Measurements from ENCODE around the gene PGLYRP1.

The PGLYRP1 gene

DNA sequence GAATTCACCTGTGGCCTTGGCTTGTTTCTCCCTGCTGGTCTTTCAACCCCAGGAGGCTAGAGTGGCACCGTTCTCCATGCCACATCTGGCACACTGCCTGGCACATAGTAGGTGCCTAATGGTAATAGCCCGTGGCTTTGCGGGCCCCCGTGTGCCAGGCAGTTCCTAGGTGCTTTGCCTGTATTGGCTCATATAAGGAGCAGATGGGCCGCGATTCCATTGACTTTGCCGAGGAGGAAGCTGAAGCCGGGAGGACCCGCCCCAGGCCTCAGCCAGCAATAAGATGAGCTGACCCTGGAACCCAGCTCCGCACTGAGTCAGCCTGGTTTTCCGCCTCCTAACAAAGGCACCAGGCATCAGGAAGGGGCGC lies 807 bp downstream of the PGLYRP1 start:
- TF ChIP-seq, protein P1, sequence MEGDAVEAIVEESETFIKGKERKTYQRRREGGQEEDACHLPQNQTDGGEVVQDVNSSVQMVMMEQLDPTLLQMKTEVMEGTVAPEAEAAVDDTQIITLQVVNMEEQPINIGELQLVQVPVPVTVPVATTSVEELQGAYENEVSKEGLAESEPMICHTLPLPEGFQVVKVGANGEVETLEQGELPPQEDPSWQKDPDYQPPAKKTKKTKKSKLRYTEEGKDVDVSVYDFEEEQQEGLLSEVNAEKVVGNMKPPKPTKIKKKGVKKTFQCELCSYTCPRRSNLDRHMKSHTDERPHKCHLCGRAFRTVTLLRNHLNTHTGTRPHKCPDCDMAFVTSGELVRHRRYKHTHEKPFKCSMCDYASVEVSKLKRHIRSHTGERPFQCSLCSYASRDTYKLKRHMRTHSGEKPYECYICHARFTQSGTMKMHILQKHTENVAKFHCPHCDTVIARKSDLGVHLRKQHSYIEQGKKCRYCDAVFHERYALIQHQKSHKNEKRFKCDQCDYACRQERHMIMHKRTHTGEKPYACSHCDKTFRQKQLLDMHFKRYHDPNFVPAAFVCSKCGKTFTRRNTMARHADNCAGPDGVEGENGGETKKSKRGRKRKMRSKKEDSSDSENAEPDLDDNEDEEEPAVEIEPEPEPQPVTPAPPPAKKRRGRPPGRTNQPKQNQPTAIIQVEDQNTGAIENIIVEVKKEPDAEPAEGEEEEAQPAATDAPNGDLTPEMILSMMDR (IDR thresholded peaks at IDR 0.05; ENCODE audit: low read length, missing control alignments) = no peak
- no peak for DNase-seq (ENCODE audit: low read depth)
- H3K4me3 ChIP-seq (replicated peaks; ENCODE audit: low read depth, low read length) = no peak overlapping the region

DNA sequence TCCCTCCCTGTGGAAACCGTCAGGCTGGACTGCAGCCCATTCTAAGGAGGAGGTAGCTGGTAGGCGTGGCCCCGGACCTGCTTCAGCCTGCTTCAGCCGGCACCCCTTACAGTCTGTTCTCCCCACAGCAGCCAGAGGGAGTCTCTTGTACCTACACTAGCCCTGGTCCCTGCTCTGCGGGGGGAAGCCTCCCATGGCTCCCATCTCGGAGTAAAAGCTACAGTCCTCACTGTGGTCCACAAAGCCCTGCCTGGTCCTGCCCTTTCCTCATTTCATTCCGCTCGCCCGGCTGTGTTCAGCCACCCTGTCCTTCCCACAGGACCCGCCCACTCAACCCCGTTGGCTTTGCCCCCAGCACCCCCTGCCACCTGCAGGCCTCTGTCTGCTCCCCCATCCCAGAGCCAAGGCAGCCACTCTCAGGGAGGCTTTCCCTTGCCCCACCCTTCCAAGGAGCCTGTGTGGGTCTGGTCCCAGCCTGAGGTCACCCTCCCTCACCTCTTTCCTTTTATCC lies 1.3 kb downstream of the PGLYRP1 start:
- no peak for DNase-seq (ENCODE audit: low read depth)
- no peak overlapping the region for H3K4me3 ChIP-seq (replicated peaks; ENCODE audit: low read depth, low read length)
- TF ChIP-seq, protein P1 (IDR thresholded peaks at IDR 0.05; ENCODE audit: low read length, missing control alignments) = no peak

DNA sequence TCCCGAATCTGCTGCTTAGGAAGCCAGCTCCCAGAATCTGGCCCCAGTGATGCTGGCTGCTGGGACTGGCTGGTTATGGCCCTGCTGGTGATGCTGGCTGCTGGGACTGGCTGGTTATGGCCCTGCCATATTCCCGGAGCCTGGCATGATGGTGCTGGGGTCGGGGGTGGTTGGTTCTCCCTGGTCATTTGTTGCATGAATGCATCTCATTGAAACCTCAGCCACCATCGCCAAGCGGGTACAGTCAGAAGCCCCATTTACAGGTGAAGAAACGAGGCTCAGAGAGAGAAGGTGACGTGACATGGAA lies 2.1 kb downstream of the PGLYRP1 start:
- H3K4me3 ChIP-seq (replicated peaks; ENCODE audit: low read depth, low read length) = no peak overlapping the region
- TF ChIP-seq, protein P1 (IDR thresholded peaks at IDR 0.05; ENCODE audit: low read length, missing control alignments) = no peak
- no peak for DNase-seq (ENCODE audit: low read depth)

DNA sequence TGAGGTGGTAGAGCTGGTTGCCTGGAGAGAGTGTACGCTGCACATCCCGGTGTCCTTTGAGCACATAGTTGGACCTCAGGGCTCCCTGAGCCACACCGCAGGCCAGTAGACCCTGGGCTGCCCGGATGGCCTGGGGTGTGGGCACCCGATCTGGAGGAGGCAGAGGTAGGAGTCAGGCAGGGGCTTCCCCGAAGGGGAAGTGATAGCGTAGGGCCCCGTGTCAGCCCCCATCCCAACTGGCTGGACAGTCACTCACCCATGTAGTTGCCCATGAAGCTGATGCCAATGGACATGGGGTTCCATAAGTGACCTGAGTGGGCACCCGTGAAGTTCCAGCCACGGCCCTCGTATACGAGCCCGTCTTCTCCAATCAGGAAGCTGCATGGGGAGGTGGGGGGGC lies 3.6 kb downstream of the PGLYRP1 start:
- TF ChIP-seq, protein P1 (IDR thresholded peaks at IDR 0.05; ENCODE audit: low read length, missing control alignments) = no peak
- DNase-seq (ENCODE audit: low read depth) = no peak
- H3K4me3 ChIP-seq (replicated peaks; ENCODE audit: low read depth, low read length) = no peak overlapping the region

DNA sequence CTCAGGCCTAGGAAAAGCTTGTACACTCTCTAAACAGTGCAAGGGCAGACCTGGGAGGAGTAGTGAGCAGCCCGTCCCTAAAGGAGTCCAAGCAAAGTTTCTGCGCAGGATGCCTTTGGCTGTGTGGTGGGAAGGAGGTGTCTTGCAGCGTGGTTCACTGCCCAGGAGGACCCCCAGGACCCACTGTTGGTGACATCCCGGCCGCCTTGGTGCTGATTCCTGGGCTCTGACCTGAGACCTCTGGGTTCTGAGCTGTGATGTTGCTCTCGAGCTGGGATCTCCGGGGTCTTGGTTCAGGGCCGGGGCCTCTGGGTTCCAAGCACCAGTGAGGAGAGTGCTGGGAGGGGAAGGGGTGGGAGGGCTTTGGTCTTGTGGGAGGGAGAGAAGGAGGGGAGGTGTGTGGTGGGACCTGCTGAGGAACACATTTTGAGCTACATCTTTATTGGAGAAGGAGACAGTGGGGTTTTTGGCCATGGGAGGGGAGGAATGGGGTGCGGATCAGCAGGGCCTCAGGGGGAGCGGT lies 4.1 kb downstream of the PGLYRP1 start:
- no peak overlapping the region for H3K4me3 ChIP-seq (replicated peaks; ENCODE audit: low read depth, low read length)
- TF ChIP-seq, protein P1 (IDR thresholded peaks at IDR 0.05; ENCODE audit: low read length, missing control alignments) = no peak
- no peak for DNase-seq (ENCODE audit: low read depth)

DNA sequence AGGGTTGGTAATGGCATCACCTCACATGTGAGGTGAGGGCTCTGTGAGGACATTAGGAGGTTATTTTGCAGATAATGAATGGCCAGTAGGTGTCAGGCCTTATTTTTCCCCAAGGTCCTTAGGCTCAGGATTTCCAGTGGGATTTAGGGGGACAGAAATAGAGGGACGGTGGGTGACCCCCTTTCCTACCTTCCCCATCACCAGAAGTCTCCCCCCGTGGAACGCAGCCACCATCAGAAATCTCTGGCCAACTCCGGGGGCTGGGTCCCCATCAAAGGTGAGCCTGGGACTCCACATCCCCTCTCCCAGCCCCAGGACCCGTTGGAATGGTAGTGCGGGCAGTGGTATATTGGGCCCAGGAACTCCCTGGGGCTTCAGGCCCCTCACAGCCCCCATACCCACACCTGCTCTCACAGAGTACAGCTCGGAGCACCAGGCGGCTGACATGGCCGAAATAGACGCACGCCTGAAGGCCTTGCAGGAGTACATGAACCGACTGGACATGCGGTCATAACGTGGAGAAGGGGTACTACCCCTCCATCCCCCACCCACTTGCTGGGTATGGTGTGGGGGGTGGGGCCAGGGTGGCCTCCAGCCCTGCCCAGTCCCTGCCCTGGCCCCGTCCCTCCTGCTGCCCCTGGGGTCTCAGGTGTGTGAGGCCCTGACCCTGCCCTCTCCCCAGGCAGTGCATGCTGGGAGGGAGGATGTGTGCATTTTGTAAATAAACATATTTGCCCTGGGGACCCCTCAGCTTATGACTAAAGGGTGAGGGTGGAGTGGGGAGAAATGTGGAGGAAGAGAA lies 4.8 kb downstream of the PGLYRP1 start:
- H3K4me3 ChIP-seq (replicated peaks; ENCODE audit: low read depth, low read length) = no peak overlapping the region
- TF ChIP-seq, protein P1 (IDR thresholded peaks at IDR 0.05; ENCODE audit: low read length, missing control alignments) = no peak
- DNase-seq (ENCODE audit: low read depth) = no peak

DNA sequence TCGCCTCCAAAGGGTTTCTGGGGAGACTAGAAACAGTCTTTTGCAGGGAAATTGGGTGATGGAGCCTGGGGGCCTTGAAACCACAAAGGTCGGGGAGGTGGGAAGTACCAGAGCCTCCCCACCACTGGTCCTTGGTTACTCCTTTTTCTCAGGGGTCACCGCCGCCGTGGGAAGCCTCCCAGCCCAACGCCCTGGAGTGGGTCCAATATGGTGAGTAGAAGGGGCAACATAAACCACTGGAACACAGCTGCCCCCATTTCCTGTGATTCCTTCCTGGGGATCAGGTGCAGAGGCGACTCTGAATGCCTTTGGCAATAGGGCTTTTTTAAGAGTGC lies 5.8 kb downstream of the PGLYRP1 start:
- DNase-seq (ENCODE audit: low read depth) = no peak
- TF ChIP-seq, protein P1 (IDR thresholded peaks at IDR 0.05; ENCODE audit: low read length, missing control alignments) = no peak
- no peak overlapping the region for H3K4me3 ChIP-seq (replicated peaks; ENCODE audit: low read depth, low read length)

All from fibroblast of pulmonary artery (primary cell).